ENCODE measurements around the gene LRIG1. TPM values are rescaled to one million over a fixed set of nuclear protein-coding genes. Genes with fewer than 3 reads are reported as not detected.

LRIG1 gene
- total and polyA plus RNA-seq, 10 of the 15 experiments (the other 5 are each of a cell fraction or from before 2014, with no cell fraction given) = 0.84 to 16.4 (median 8.1) TPM

DNA sequence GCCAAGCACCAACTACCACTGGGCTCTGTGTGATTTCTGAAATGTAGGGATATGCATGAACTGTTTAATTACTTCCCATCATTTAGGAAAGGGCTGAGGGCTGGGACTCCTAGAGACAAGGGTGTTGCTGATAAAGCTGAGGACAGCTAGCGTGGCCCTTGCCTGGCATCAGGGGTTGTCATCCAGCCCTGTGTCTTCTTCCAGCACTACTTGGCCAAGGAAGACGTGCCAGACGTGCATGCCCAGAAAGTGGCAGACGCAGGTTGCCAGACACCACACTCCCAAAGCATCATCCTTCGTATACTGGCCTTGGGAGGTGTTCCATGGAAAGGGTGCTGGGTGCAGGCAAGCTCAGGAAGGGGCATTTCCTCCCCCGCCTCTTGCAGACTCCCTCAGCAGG, 64.8 kb downstream of the LRIG1 start:
- no peak overlapping the region for H3K27ac ChIP-seq (ENCODE audit: control insufficient read depth, insufficient read depth)
- DNase-seq (ENCODE audit: low read depth, low spot score) (no peak), FAIRE-seq (no peak), ATAC-seq (no peak)
- ChIA-PET RAD21 (ENCODE audit: unreplicated experiment) (no interaction called here), CTCF (no interaction called here), SMC1A (ENCODE audit: uncharacterized antibody, unreplicated experiment) (no interaction called here), POLR2A (interaction anchor here (0.5 kb wide), 1 partner anchor 154 kb away, joined by 6 read pairs; no protein-coding TSS in a partner anchor)
- no peaks in the 10 kb centered on the region for H3K36me3 ChIP-seq (ENCODE audit: control insufficient read depth in 2 of 2, insufficient read depth in 2 of 2, low read length in 1 of 2)
- intact Hi-C loops (cut with micrococcal nuclease; ENCODE audit: unreplicated experiment) = no loop called here
- H3K4me2 ChIP-seq (ENCODE audit: control insufficient read depth, insufficient read depth) = no peak overlapping the region
- no peaks in the 10 kb centered on the region for H3K79me2 ChIP-seq (ENCODE audit: control insufficient read depth, insufficient read depth, low read length)
- in situ Hi-C loops (cut with MboI) = no loop called here
- BruUV-seq (replicated peaks) = no TSS peak
- no peak overlapping the region for H3K4me3 ChIP-seq
- no peak overlapping the region for H2AFZ ChIP-seq (ENCODE audit: control insufficient read depth, low read depth, low read length)
- no peaks in the 10 kb centered on the region for H3K9me3 ChIP-seq (replicated peaks; ENCODE audit: control insufficient read depth, insufficient read depth, low read length)
- no peaks in the 10 kb centered on the region for H3K27me3 ChIP-seq (replicated peaks in 1 of 2; ENCODE audit: control insufficient read depth in 2 of 2, insufficient read depth in 2 of 2, low read length in 1 of 2)
- no peak overlapping the region for H3K9ac ChIP-seq (ENCODE audit: control insufficient read depth, insufficient read depth, low read length)
- TF ChIP-seq YY1 (IDR thresholded peaks at IDR 0.05; ENCODE audit: low read depth, low read length) (no peak), EGR1 (IDR thresholded peaks at IDR 0.05; ENCODE audit: borderline replicate concordance in 1 of 2, low read depth in 2 of 2, low read length in 2 of 2) (no peak), PAX8 (IDR thresholded peaks at IDR 0.05) (no peak), CHD2 (IDR thresholded peaks at IDR 0.05; ENCODE audit: borderline replicate concordance, low read depth, low read length) (no peak), GATAD2B (conservative IDR thresholded peaks at IDR 0.05; ENCODE audit: low read depth) (no peak)
- TF ChIP-seq, protein P1, sequence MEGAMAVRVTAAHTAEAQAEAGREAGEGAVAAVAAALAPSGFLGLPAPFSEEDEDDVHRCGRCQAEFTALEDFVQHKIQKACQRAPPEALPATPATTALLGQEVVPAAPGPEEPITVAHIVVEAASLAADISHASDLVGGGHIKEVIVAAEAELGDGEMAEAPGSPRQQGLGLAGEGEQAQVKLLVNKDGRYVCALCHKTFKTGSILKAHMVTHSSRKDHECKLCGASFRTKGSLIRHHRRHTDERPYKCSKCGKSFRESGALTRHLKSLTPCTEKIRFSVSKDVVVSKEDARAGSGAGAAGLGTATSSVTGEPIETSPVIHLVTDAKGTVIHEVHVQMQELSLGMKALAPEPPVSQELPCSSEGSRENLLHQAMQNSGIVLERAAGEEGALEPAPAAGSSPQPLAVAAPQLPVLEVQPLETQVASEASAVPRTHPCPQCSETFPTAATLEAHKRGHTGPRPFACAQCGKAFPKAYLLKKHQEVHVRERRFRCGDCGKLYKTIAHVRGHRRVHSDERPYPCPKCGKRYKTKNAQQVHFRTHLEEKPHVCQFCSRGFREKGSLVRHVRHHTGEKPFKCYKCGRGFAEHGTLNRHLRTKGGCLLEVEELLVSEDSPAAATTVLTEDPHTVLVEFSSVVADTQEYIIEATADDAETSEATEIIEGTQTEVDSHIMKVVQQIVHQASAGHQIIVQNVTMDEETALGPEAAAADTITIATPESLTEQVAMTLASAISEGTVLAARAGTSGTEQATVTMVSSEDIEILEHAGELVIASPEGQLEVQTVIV (IDR thresholded peaks at IDR 0.05; ENCODE audit: borderline replicate concordance, partially characterized antibody) = no peak
- H3K4me1 ChIP-seq (ENCODE audit: control insufficient read depth, insufficient read depth, low read length) = peaks cover 7% of the 10 kb centered on the region
- no peaks in the 10 kb centered on the region for H4K20me1 ChIP-seq (ENCODE audit: control insufficient read depth, insufficient read depth)
- 46% methylated on average over 6 of the region's 6 CpGs for WGBS (ENCODE audit: insufficient coverage, insufficient replicate concordance, low lambda C conversion rate, missing lambda C conversion rate)
